Ectodermal cell (in vitro differentiated cells): ENCODE data around the gene NKX2-8.

Source experiments
- H3K27ac ChIP-seq: 2 replicates; pipeline ENCODE4 v1.7.0; 2013; ENCODE audit warnings: mild to moderate bottlenecking, low read depth, low read length; ENCODE audit not compliant: insufficient read depth, poor library complexity, severe bottlenecking
- H3K27me3 ChIP-seq: 2 replicates; pipeline ENCODE4 v1.7.0; 2013; ENCODE audit warnings: mild to moderate bottlenecking, low read length; ENCODE audit not compliant: insufficient read depth, control insufficient read depth, poor library complexity, severe bottlenecking
- H3K36me3 ChIP-seq: one replicate; pipeline ENCODE4 v1.7.0; 2013; ENCODE audit warnings: low read length; ENCODE audit not compliant: control insufficient read depth, insufficient read depth
- H3K4me1 ChIP-seq: one replicate; pipeline ENCODE4 v1.7.0; 2013; ENCODE audit warnings: low read length; ENCODE audit not compliant: control insufficient read depth, insufficient read depth
- H3K4me3 ChIP-seq: 2 replicates; pipeline ENCODE4 v1.7.0; 2013; ENCODE audit warnings: low read depth, low read length, control low read depth; ENCODE audit not compliant: insufficient read depth
- H3K9me3 ChIP-seq: 2 replicates; pipeline ENCODE4 v1.7.0; 2013; ENCODE audit warnings: mild to moderate bottlenecking, low read length, moderate library complexity; ENCODE audit not compliant: control insufficient read depth
- WGBS, 2 experiments: methylation state at CpG; one replicate each; pipeline ENCODE4 v1.1.7; 2013; ENCODE audit warnings: missing lambda C conversion rate in 2 of 2; 5-methylcytosine and 5-hydroxymethylcytosine counted together

Gene NKX2-8

DNA sequence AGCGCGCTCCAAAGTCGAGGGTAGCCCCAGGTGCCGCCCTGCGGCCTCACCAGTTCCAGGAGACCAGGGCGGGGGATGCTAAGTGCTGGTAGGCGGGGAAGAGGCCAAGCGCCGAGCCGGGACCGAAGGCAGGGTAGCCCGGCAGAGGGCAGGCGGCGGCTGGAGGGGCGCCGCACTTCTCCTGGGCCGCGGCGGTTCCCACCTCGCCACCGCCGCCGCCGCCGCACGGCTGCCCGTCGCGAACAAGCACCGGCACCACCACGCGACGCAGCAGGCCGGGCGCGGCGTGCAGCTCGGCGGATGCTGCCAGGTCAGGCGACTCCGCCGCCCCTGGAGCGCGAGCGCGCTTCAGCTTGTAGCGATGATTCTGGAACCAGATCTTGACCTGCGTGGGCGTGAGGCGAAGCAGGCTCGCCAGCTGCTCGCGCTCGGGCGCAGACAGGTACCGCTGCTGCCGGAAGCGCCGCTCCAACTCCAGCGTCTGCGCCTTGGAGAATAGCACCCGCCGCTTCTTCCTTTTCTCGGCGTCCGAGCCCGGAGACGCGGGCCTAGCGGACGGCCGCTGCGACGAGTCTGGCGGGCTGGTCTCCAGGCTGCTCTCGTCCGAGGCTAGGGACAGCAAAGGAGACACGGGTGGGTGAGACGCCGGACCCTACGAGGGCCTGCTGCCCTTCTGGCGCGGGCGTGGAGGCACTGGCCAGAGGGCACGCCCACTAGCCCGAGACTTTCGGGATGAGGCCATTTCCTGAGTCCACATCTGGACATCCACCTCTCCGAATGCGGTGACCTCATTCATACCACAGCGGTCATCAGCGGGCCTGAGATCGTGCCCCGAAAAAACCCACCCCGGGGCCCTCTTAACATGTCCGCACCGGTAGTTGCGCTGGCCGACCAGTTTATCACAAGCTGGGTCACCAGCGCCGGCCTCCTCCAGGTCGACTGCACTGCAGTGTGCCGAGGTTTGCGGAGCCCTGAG is 1.3 kb downstream of the NKX2-8 start:
- Histone ChIP-seq H3K9me3 (no peaks in the 10 kb centered on the region), H3K4me3 (peak overlapping the region; percentile 37), H3K36me3 (no peaks in the 10 kb centered on the region), H3K27ac (no peak overlapping the region), H3K4me1 (peaks cover 17% of the 10 kb centered on the region), H3K27me3 (peaks cover 100% of the 10 kb centered on the region)
- 1% methylated on average over 103 of the region's 103 CpGs for WGBS, 2 experiments

DNA sequence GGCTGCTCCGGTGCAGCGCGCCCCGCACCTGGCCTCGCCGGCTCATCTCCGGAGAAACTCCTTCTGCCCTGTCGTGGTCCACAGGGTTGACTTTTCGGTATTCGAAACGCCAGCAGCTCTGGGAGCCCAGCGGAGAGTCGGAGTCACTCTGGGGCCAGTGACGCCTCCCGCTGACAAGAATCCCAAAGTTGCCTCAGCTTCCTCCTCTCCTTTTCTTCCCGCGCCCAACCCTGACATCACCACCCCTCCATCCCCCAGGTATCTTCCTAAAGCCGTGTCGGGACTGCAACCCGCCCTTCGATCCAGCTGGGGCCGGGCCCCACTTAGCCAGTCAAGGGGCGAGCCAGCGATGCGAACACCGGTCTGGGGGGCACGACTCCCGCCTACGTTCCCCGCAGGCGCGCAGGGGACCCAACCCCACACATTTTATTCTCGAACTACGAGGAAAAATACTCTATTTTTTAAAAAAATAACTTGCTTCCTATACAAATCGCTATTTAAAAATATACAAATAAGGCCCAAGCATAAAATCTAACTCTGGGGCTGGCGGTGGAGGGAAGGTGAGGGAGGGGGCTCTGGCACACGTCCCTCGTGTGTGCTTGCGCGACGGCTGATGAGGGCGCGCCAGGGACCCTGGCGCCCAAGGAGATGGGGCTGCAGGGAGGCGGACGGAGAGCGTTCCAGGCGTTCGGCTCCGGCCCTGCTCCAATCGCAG is 2.1 kb downstream of the NKX2-8 start:
- peak overlapping the region; percentile 37 for H3K4me3 ChIP-seq
- H3K27me3 ChIP-seq = peaks cover 100% of the 10 kb centered on the region
- no peaks in the 10 kb centered on the region for H3K9me3 ChIP-seq
- no peak overlapping the region for H3K27ac ChIP-seq
- H3K4me1 ChIP-seq = peaks cover 17% of the 10 kb centered on the region
- 1% methylated on average over 51 of the region's 51 CpGs for WGBS, 2 experiments
- H3K36me3 ChIP-seq = no peaks in the 10 kb centered on the region

DNA sequence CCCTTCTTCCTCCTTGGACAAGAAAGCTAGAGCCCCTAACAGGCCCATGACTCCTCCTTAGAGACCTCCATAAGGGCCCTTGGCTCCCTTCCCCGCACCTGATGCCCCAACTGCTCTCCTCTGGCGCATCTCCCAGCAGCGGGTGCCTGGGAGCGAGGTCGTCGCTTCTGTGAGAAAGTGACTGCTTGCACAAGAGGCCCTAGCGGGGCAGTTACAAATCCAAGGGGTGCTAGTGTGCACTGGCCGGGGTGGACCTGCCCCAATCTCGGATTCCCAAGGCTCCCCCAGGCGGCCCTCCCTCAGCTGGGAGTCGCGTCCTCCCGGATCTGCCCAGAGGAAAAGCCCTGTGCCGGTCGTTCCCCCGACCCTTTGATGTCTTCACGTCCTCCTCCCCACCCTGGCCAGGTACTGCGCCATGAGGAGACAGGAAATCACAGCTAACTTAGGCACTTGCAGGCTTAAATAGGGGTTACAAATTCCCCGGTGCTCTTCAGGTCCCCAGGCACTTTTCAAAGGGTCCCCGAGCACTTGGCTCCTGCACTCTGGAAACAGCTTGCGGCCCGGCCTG is 2.8 kb downstream of the NKX2-8 start:
- H3K9me3 ChIP-seq = no peaks in the 10 kb centered on the region
- WGBS, 2 experiments = 3 to 4% methylated on average over 22 of the region's 22 CpGs
- H3K36me3 ChIP-seq = no peaks in the 10 kb centered on the region
- peaks cover 17% of the 10 kb centered on the region for H3K4me1 ChIP-seq
- peaks cover 100% of the 10 kb centered on the region for H3K27me3 ChIP-seq
- no peak overlapping the region for H3K27ac ChIP-seq
- no peak overlapping the region for H3K4me3 ChIP-seq

DNA sequence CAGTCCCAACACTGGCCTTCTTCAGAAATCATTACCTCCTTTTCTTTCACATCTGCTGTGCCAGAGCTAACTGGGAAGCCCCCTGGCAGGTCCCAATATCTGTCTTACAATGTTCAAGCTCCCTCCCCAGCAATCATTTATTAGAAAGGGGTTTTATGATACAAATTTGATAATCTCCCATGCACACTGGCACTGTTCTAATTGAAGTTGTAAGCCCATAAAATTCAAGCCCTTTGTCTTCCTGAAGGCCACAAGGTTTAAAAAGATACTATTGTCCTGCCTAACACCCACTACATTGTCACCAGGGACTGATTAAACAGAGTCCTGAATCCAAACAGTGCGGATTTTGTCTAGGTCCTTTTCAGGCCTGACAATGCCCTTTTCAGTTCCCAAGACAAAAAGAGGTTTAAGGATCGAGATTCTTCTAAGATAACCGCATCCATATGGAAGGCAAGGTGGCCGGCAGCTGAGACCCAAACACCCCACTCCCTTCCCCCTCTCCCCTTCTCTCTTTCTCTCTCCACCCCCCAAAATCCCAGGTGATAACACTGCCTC is 3.3 kb downstream of the NKX2-8 start:
- Histone ChIP-seq H3K27me3 (peaks cover 100% of the 10 kb centered on the region), H3K36me3 (no peaks in the 10 kb centered on the region), H3K4me1 (peaks cover 17% of the 10 kb centered on the region), H3K4me3 (no peak overlapping the region), H3K9me3 (no peaks in the 10 kb centered on the region), H3K27ac (no peak overlapping the region)
- WGBS, 2 experiments = 13 to 15% methylated on average over 4 of the region's 4 CpGs

DNA sequence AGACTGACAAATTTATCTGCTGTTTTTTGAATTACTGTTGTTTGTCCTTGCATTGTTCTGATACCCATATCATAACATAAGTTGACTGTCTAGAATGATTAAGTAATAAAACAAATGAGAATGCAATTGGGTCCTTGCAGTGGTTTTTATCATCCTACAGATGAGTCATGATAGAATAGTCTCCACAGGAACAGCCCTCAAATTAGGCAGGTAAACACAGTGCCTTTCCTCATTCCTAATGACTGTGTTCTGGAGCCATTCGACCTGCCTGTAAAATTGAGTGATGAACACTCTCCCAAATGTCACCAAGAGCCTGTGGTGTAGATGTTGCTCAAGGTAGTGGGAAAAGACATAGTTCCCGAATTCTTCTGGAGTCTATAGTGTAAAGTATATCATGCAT is 12.3 kb downstream of the NKX2-8 start:
- Histone ChIP-seq H3K27me3 (peaks cover 55% of the 10 kb centered on the region), H3K27ac (no peak overlapping the region), H3K4me3 (no peak overlapping the region), H3K4me1 (no peaks in the 10 kb centered on the region), H3K9me3 (no peaks in the 10 kb centered on the region), H3K36me3 (no peaks in the 10 kb centered on the region)
- WGBS, 2 experiments = 38 to 70% methylated on average over 1 to 2 of the region's 2 CpGs

DNA sequence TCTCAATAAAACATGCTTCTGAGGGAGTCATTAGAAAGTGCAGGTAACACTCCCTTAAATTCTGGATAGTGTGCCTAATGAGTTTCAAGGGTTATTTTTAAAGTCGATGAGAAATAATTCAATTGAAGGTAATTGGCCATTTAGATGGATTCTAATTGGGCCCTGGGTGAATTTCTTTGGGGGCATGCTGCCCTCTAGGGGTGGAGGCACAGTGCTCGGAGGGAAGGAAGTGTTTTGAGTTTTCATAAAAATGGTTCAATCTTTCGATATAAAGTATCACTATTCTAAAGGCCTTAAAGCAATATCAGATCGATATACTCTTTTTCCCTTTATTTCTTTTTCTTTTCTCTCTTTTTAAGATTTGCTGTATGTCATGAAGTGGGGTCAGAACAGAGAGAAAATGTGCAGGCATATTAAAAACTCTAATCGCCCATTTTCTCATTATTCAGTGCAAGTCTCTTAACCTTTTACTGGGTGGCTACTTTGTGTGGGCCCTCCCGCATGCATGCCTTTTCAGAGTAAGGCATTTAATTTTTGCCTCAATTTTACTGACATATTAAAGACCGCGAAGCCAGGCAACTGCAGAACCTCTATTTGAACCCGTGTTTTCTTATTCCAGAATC is 25.5 kb downstream of the NKX2-8 start:
- Histone ChIP-seq H3K4me1 (no peaks in the 10 kb centered on the region), H3K36me3 (no peaks in the 10 kb centered on the region), H3K27me3 (peaks cover 36% of the 10 kb centered on the region), H3K9me3 (no peaks in the 10 kb centered on the region), H3K4me3 (no peak overlapping the region), H3K27ac (no peak overlapping the region)
- WGBS, 2 experiments = 70 to 82% methylated on average over 6 to 9 of the region's 9 CpGs

DNA sequence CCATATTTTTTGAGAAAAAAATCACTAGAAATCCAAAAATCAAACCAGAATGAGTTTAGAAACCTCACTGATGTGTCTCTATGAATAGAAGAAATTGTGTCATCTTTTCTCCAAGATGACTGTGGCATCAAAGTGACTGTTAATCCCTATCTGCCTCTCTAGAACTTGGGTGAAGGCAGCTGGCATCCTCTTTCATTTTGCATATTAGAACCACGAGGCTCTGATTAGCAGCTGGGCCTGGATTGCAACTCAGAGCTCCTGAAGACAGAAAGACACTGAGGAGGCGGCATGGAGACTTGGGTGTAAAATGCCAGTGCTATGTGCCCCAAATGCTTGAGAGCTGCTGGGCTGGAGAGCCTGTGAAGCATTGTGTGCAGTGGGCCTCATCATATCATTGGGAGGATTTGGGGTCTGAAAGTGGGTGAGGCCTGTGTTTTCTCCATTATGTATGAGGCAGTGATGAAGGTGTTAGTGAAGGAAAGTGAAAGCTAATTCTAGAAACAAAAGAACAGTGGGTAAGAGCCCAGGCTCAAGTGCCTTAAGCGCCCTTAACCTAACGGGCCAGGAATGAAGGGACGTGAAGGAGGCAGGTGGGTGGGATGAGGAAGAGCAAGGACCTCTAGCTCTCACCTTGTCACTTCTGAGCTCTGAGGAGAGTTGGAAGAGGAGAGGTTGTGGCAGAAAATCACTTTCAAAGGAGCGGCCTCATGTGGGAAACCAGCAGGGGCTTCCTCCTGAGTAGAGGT is 26.2 kb downstream of the NKX2-8 start:
- no peak overlapping the region for H3K27ac ChIP-seq
- H3K27me3 ChIP-seq = peaks cover 34% of the 10 kb centered on the region
- 73 to 74% methylated on average over 6 of the region's 6 CpGs for WGBS, 2 experiments
- H3K4me1 ChIP-seq = no peaks in the 10 kb centered on the region
- no peaks in the 10 kb centered on the region for H3K9me3 ChIP-seq
- no peaks in the 10 kb centered on the region for H3K36me3 ChIP-seq
- H3K4me3 ChIP-seq = no peak overlapping the region

DNA sequence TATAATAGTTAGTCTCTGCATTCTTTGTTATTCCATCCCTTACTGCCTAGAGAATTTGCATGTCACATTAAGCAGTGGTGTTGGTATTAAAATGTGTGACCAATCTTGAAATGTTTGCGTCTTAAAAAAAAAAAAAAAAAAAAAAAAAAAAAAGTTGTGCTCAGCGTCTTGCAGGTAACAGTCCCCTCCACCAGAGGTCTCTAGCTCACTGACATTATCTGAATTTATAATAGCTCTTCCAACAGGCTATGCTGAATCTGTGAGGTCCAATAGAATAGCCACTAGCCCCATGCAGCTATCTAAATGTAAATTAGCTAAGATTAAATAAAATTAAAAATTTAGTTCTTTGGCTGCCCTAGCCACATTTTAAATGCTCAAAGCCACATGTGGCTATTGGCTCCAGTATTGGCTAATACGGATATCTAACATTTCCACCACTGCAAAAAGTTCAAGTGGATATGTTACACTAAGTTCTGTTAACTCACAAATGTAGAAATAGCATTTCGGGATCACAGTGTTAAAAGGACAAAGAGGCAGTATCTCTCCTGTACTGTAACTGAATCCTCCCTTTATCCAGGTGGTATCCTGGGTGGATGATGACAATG is 28.7 kb downstream of the NKX2-8 start:
- Histone ChIP-seq H3K9me3 (no peaks in the 10 kb centered on the region), H3K4me3 (no peak overlapping the region), H3K4me1 (no peaks in the 10 kb centered on the region), H3K27me3 (peaks cover 19% of the 10 kb centered on the region), H3K27ac (no peak overlapping the region), H3K36me3 (no peaks in the 10 kb centered on the region)
- 44 to 85% methylated on average over 2 to 4 of the region's 4 CpGs for WGBS, 2 experiments

DNA sequence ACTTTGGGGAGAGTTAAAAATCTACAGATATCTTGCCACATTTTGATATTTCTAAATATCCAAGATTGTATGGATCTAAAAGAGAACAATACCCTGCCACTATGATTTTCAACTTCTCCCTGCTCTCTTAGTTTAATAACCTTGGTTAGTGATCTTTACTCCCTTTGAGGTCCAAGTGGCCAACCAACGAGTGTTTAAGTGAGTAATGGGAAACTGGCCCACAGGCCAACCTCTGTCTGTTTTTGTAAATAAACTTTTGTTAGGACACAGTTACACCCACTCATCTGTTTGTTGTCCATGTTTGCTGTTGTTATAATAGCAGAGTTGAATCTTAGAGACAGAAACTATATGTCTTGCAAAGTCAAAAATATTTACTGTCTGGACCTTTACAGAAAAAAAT is 31.5 kb downstream of the NKX2-8 start:
- WGBS, 2 experiments = 95% methylated on average over 1 of the region's 1 CpG; no CpG with 5 or more reads in 1 of the 2 experiments
- Histone ChIP-seq H3K36me3 (no peaks in the 10 kb centered on the region), H3K9me3 (no peaks in the 10 kb centered on the region), H3K27me3 (peaks cover 11% of the 10 kb centered on the region), H3K4me3 (no peak overlapping the region), H3K4me1 (no peaks in the 10 kb centered on the region), H3K27ac (no peak overlapping the region)
